Neural cell (in vitro differentiated cells): ENCODE results near the gene ROBO1. TPM values are rescaled to one million over a fixed set of nuclear protein-coding genes. Genes with fewer than 3 reads are reported as not detected.

ENCODE experiments used
- H2AFZ ChIP-seq: fragments of 200-600, 300-800 bp; sonication (generic), shearing (Covaris generic); 2 replicates; pipeline ENCODE4 v1.6.0; 2014; ENCODE audit warnings: low read depth, mild to moderate bottlenecking, antibody characterized with exemption, low read length, moderate library complexity
- H3F3A ChIP-seq: fragments of 200-600 bp; shearing (Covaris generic); 2 replicates; pipeline ENCODE4 v1.6.1; 2016; ENCODE audit warnings: mild to moderate bottlenecking, moderate library complexity, mixed read lengths, antibody characterized with exemption, low read length; ENCODE audit not compliant: insufficient read depth, poor library complexity, severe bottlenecking
- H3K27ac ChIP-seq: fragments of 200-600, 300-800 bp; sonication (generic), shearing (Covaris generic); 2 replicates; pipeline ENCODE4 v1.5.1; 2014; ENCODE audit warnings: mild to moderate bottlenecking, low read length, moderate library complexity
- H3K27me3 ChIP-seq: fragments of 300-800, 200-600 bp; sonication (generic), shearing (Covaris generic); 2 replicates; pipeline ENCODE4 v1.6.0; 2014; ENCODE audit warnings: mild to moderate bottlenecking, low read depth, low read length, moderate library complexity; ENCODE audit not compliant: insufficient read depth
- H3K36me3 ChIP-seq: fragments of 300-800, 200-600 bp; sonication (generic), shearing (Covaris generic); 2 replicates; pipeline ENCODE4 v1.5.1; 2014; ENCODE audit warnings: mild to moderate bottlenecking, antibody characterized with exemption, low read length, moderate library complexity; ENCODE audit not compliant: insufficient read depth
- H3K4me2 ChIP-seq: fragments of 300-800, 200-600 bp; sonication (generic), shearing (Covaris generic); 2 replicates; pipeline ENCODE4 v1.6.0; 2014; ENCODE audit warnings: mild to moderate bottlenecking, low read length
- H3K4me3 ChIP-seq: fragments of 300-800, 200-600 bp; sonication (generic), shearing (Covaris generic); 2 replicates; pipeline ENCODE4 v1.5.1; 2014; ENCODE audit warnings: mild to moderate bottlenecking, low read length, moderate library complexity
- H3K79me2 ChIP-seq: fragments of 200-600 bp; shearing (Covaris generic); replicated peaks from 2 replicates; pipeline ENCODE4 v1.6.0; 2014; ENCODE audit warnings: mild to moderate bottlenecking, low read length, moderate library complexity; ENCODE audit not compliant: insufficient read depth
- H3K9ac ChIP-seq: fragments of 300-800, 200-600 bp; sonication (generic), shearing (Covaris generic); 2 replicates; pipeline ENCODE4 v1.6.1; 2016; ENCODE audit warnings: mild to moderate bottlenecking, low read length, mixed read lengths
- H3K9me2 ChIP-seq: fragments of 200-600 bp; shearing (Covaris generic); 2 replicates; pipeline ENCODE4 v1.6.1; 2016; ENCODE audit warnings: mild to moderate bottlenecking, low read length, mixed read lengths; ENCODE audit not compliant: insufficient read depth
- H3K9me3 ChIP-seq: fragments of 200-600, 300-800 bp; sonication (generic), shearing (Covaris generic); 2 replicates; pipeline ENCODE4 v1.6.1; 2016; ENCODE audit warnings: mild to moderate bottlenecking, mixed run types, low read length, moderate library complexity, mixed read lengths
- H4K20me1 ChIP-seq: fragments of 200-600 bp; shearing (Covaris generic); 2 replicates; pipeline ENCODE4 v1.6.1; 2016; ENCODE audit warnings: mild to moderate bottlenecking, mixed run types; ENCODE audit not compliant: insufficient read depth
- CTCF ChIP-seq: fragments of 450-650 bp; IDR thresholded peaks from 2 replicates; pipeline ENCODE4 v1.5.1; 2014; ENCODE audit warnings: antibody characterized with exemption, mild to moderate bottlenecking, moderate library complexity; ENCODE audit not compliant: poor library complexity, severe bottlenecking
- EP300 ChIP-seq: fragments of 450-650 bp; conservative IDR thresholded peaks from 2 replicates; pipeline ENCODE4 v1.6.1; 2014; ENCODE audit warnings: antibody characterized with exemption, mild to moderate bottlenecking, moderate library complexity; ENCODE audit not compliant: poor library complexity, severe bottlenecking
- EZH2 ChIP-seq: fragments of 200-600, 300-800 bp; shearing (Covaris generic), sonication (generic); IDR thresholded peaks from 2 replicates; pipeline ENCODE4 v1.6.1; 2014; ENCODE audit warnings: antibody characterized with exemption, low read length, borderline replicate concordance, mild to moderate bottlenecking; ENCODE audit not compliant: insufficient read depth, poor library complexity, severe bottlenecking
- MXI1 ChIP-seq: fragments of 450-650 bp; conservative IDR thresholded peaks from 2 replicates; pipeline ENCODE4 v1.6.1; 2014; ENCODE audit warnings: antibody characterized with exemption, mild to moderate bottlenecking; ENCODE audit not compliant: poor library complexity, severe bottlenecking
- POLR2AphosphoS5 ChIP-seq: IDR thresholded peaks from 2 replicates; pipeline ENCODE4 v1.6.1; 2012
- RAD21 ChIP-seq: fragments of 450-650 bp; conservative IDR thresholded peaks from 2 replicates; pipeline ENCODE4 v1.6.1; 2014; ENCODE audit warnings: antibody characterized with exemption, mild to moderate bottlenecking, moderate library complexity
- SMC3 ChIP-seq: fragments of 450-650 bp; conservative IDR thresholded peaks from 2 replicates; pipeline ENCODE4 v1.6.1; 2014; ENCODE audit warnings: antibody characterized with exemption, mild to moderate bottlenecking, moderate library complexity; ENCODE audit not compliant: poor library complexity
- TAF1 ChIP-seq: IDR thresholded peaks from 2 replicates; pipeline ENCODE4 v1.6.1; 2012; ENCODE audit warnings: low read depth
- polyA plus RNA-seq: library from polyadenylated mRNA; depleted of rRNA; stranded (reverse); fragments of >200 nt; gene quantifications from 2 replicates; pipeline ENCODE4 v1.2.3, GENCODE V29; 2014
- TF ChIP-seq, protein P1 (sequence below): IDR thresholded peaks from 2 replicates; pipeline ENCODE4 v1.6.1; 2012; ENCODE audit warnings: borderline replicate concordance

ROBO1 gene
- polyA plus RNA-seq, 1 donor from 2014 or later = 183 TPM

GRCh38 chr3:78757731-78758130 is 1010.1 kb downstream of the ROBO1 start:
- no peak overlapping the region for H3K27ac ChIP-seq
- no peaks in the 10 kb centered on the region for H3K36me3 ChIP-seq
- no peak overlapping the region for H3K9ac ChIP-seq
- no peak overlapping the region for H3K4me2 ChIP-seq
- H3F3A ChIP-seq = peaks cover 3% of the 10 kb centered on the region
- H3K79me2 ChIP-seq = peaks cover 28% of the 10 kb centered on the region
- no peak overlapping the region for H3K4me3 ChIP-seq
- H3K27me3 ChIP-seq = no peaks in the 10 kb centered on the region
- TF ChIP-seq, protein P1, sequence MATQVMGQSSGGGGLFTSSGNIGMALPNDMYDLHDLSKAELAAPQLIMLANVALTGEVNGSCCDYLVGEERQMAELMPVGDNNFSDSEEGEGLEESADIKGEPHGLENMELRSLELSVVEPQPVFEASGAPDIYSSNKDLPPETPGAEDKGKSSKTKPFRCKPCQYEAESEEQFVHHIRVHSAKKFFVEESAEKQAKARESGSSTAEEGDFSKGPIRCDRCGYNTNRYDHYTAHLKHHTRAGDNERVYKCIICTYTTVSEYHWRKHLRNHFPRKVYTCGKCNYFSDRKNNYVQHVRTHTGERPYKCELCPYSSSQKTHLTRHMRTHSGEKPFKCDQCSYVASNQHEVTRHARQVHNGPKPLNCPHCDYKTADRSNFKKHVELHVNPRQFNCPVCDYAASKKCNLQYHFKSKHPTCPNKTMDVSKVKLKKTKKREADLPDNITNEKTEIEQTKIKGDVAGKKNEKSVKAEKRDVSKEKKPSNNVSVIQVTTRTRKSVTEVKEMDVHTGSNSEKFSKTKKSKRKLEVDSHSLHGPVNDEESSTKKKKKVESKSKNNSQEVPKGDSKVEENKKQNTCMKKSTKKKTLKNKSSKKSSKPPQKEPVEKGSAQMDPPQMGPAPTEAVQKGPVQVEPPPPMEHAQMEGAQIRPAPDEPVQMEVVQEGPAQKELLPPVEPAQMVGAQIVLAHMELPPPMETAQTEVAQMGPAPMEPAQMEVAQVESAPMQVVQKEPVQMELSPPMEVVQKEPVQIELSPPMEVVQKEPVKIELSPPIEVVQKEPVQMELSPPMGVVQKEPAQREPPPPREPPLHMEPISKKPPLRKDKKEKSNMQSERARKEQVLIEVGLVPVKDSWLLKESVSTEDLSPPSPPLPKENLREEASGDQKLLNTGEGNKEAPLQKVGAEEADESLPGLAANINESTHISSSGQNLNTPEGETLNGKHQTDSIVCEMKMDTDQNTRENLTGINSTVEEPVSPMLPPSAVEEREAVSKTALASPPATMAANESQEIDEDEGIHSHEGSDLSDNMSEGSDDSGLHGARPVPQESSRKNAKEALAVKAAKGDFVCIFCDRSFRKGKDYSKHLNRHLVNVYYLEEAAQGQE = no peak
- TF ChIP-seq TAF1 = no peak
- H3K9me2 ChIP-seq = no peaks in the 10 kb centered on the region
- H3K9me3 ChIP-seq = no peaks in the 10 kb centered on the region
- H4K20me1 ChIP-seq = no peaks in the 10 kb centered on the region
- H2AFZ ChIP-seq = no peak overlapping the region

GRCh38 chr3:78754066-78754743 is 1013.6 kb downstream of the ROBO1 start:
- Histone ChIP-seq H3K4me3 (no peak overlapping the region), H3K4me2 (no peak overlapping the region), H3K27me3 (no peaks in the 10 kb centered on the region), H3K9me2 (no peaks in the 10 kb centered on the region), H3K9ac (no peak overlapping the region), H3K79me2 (peaks cover 35% of the 10 kb centered on the region), H3F3A (no peaks in the 10 kb centered on the region), H2AFZ (no peak overlapping the region), H3K27ac (no peak overlapping the region), H3K36me3 (no peaks in the 10 kb centered on the region), H4K20me1 (no peaks in the 10 kb centered on the region), H3K9me3 (no peaks in the 10 kb centered on the region)
- TF ChIP-seq RAD21 (no peak), SMC3 (no peak), EZH2 (no peak), TAF1 (no peak), CTCF (no peak), MXI1 (no peak), EP300 (no peak), POLR2AphosphoS5 (no peak)
- TF ChIP-seq, protein P1 = no peak
